ENCODE data around the gene PRKN.
"Not testable (repeated sequence)": the region's sequence is repeated elsewhere in the genome, so short reads cannot be mapped to it uniquely, and the experiment has no call there.

PRKN gene

GRCh38 chr6:161496941-161497340 is 1230.6 kb downstream of the PRKN start:
- DNase-seq, result no peak

GRCh38 chr6:161496271-161496670 is 1231.3 kb downstream of the PRKN start:
- not testable (repeated sequence) for DNase-seq

- DNase-seq, result no peak
These were observed 1233.0 kb downstream of the PRKN start for GRCh38 chr6:161494566-161494965.

- no peak for DNase-seq
These were observed 1233.9 kb downstream of the PRKN start for GRCh38 chr6:161493576-161494118.

GRCh38 chr6:161489626-161490306 is 1237.8 kb downstream of the PRKN start:
- DNase-seq, result no peak

- no peak for DNase-seq
These were observed 1239.9 kb downstream of the PRKN start for GRCh38 chr6:161487694-161488093.

- no peak for DNase-seq
These were observed 1240.4 kb downstream of the PRKN start for GRCh38 chr6:161487217-161487531.

- DNase-seq, result no peak
These were observed 1241.0 kb downstream of the PRKN start for GRCh38 chr6:161486361-161487216.

- no peak for DNase-seq
These were observed 1245.1 kb downstream of the PRKN start for GRCh38 chr6:161482517-161482858.

GRCh38 chr6:161481786-161482516 is 1245.6 kb downstream of the PRKN start:
- no peak for DNase-seq

- no peak for DNase-seq
These were observed 1247.0 kb downstream of the PRKN start for GRCh38 chr6:161480421-161481155.

GRCh38 chr6:161479376-161479775 is 1248.2 kb downstream of the PRKN start:
- no peak for DNase-seq

GRCh38 chr6:161477876-161478425 is 1249.6 kb downstream of the PRKN start:
- DNase-seq, result no peak

- no peak for DNase-seq
These were observed 1250.9 kb downstream of the PRKN start for GRCh38 chr6:161476711-161477110.

GRCh38 chr6:161465403-161465802 is 1262.2 kb downstream of the PRKN start:
- no peak for DNase-seq

- DNase-seq, result no peak
These were observed 1264.5 kb downstream of the PRKN start for GRCh38 chr6:161463071-161463470.

GRCh38 chr6:161462148-161462547 is 1265.4 kb downstream of the PRKN start:
- no peak for DNase-seq

GRCh38 chr6:161459008-161459615 is 1268.5 kb downstream of the PRKN start:
- no peak for DNase-seq

GRCh38 chr6:161458201-161458951 is 1269.2 kb downstream of the PRKN start:
- no peak for DNase-seq

- no peak for DNase-seq
These were observed 1271.7 kb downstream of the PRKN start for GRCh38 chr6:161455848-161456247.

- no peak for DNase-seq
These were observed 1274.0 kb downstream of the PRKN start for GRCh38 chr6:161453558-161453957.

Measured in CD4-positive, alpha-beta T cell treated with Interleukin-17A for 4 hours (primary cell).